Measurements from ENCODE around the gene OTULIN. TPM values are rescaled to one million over a fixed set of nuclear protein-coding genes. Genes with fewer than 3 reads are reported as not detected.

Gene OTULIN
- total RNA-seq, 1 donor from 2014 or later: 10.4 TPM

- H3K27me3 ChIP-seq (ENCODE audit: control insufficient read depth in 3 of 3, insufficient read depth in 3 of 3, low read length in 3 of 3): no peaks in the 10 kb centered on the region
- H3K9ac ChIP-seq (ENCODE audit: low read depth in 1 of 3, low read length in 3 of 3): no peak overlapping the region
- no peaks in the 10 kb centered on the region for H3K4me1 ChIP-seq (ENCODE audit: control insufficient read depth in 3 of 3, insufficient read depth in 3 of 3, low read length in 3 of 3)
- no peak overlapping the region for H3K4me3 ChIP-seq (ENCODE audit: low read length in 3 of 3)
- no peak overlapping the region for H3K27ac ChIP-seq (ENCODE audit: low read depth, low read length)
- no peaks in the 10 kb centered on the region for H3K36me3 ChIP-seq (ENCODE audit: control insufficient read depth in 3 of 3, insufficient read depth in 3 of 3, low read length in 3 of 3)
- no peaks in the 10 kb centered on the region for H3K9me3 ChIP-seq (ENCODE audit: control insufficient read depth in 3 of 3, low read length in 3 of 3)
Measured at GRCh38 chr5:14655146-14655741, 9.3 kb upstream of the OTULIN start.

DNA sequence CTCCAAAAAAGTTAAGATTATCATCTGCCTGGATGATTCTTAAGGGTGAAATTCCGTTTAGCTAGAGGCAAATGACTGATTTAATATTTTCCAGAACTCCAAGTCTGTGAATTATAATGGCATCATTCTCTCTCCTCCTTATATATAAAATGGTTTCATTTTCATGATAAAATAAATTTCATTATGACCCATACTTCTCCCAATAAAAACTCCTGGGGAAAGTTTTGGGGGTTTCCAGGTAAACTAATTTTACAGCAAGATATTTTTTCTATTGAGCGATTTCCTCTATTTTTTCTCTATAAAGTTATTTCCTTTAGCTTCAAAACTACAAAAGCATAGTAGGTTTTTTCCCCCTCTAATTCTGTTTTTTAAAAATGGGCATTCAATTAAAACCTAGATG is 7.6 kb upstream of the OTULIN start:
- Histone ChIP-seq H3K36me3 (ENCODE audit: control insufficient read depth in 3 of 3, insufficient read depth in 3 of 3, low read length in 3 of 3) (no peaks in the 10 kb centered on the region), H3K9me3 (ENCODE audit: control insufficient read depth in 3 of 3, low read length in 3 of 3) (no peaks in the 10 kb centered on the region), H3K9ac (ENCODE audit: low read depth in 1 of 3, low read length in 3 of 3) (no peak overlapping the region), H3K4me3 (ENCODE audit: low read length in 3 of 3) (no peak overlapping the region), H3K4me1 (ENCODE audit: control insufficient read depth in 3 of 3, insufficient read depth in 3 of 3, low read length in 3 of 3) (no peaks in the 10 kb centered on the region), H3K27me3 (ENCODE audit: control insufficient read depth in 3 of 3, insufficient read depth in 3 of 3, low read length in 3 of 3) (no peaks in the 10 kb centered on the region), H3K27ac (ENCODE audit: low read depth, low read length) (no peak overlapping the region)

- H3K4me3 ChIP-seq (ENCODE audit: low read length in 3 of 3): no peak overlapping the region
- H3K27ac ChIP-seq (ENCODE audit: low read depth, low read length): no peak overlapping the region
- peaks cover 6 to 11% (median 9%) of the 10 kb centered on the region in 3 donors for H3K4me1 ChIP-seq (ENCODE audit: control insufficient read depth in 3 of 3, insufficient read depth in 3 of 3, low read length in 3 of 3)
- no peaks in the 10 kb centered on the region for H3K36me3 ChIP-seq (ENCODE audit: control insufficient read depth in 3 of 3, insufficient read depth in 3 of 3, low read length in 3 of 3)
- H3K9me3 ChIP-seq (ENCODE audit: control insufficient read depth in 3 of 3, low read length in 3 of 3): no peaks in the 10 kb centered on the region
- H3K9ac ChIP-seq (ENCODE audit: low read depth in 1 of 3, low read length in 3 of 3): no peak overlapping the region
- H3K27me3 ChIP-seq (ENCODE audit: control insufficient read depth in 3 of 3, insufficient read depth in 3 of 3, low read length in 3 of 3): no peaks in the 10 kb centered on the region
Measured at GRCh38 chr5:14659821-14660607, 4.5 kb upstream of the OTULIN start.

DNA sequence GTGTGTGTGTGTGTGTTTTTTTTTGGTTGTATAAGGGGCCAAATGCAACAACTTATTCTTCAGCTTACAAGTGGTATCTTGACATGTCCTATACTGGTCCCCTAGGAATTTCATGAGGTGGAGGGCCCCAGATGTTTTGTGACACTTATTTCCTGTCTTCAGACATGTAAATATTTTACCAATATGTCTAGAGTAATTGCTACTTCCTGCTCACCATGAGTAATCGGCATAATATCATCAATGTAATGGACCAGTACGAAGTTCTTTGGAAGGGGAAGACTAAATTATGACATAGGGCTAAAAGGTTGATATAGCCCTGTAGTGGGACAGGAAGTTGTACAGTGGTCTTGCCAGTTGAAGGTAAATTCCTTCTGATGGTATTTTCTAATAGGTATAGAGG is 3.7 kb upstream of the OTULIN start:
- Histone ChIP-seq H3K9me3 (ENCODE audit: control insufficient read depth in 3 of 3, low read length in 3 of 3) (no peaks in the 10 kb centered on the region), H3K9ac (ENCODE audit: low read depth in 1 of 3, low read length in 3 of 3) (no peak overlapping the region), H3K4me1 (ENCODE audit: control insufficient read depth in 3 of 3, insufficient read depth in 3 of 3, low read length in 3 of 3) (peaks cover 13 to 17% (median 16%) of the 10 kb centered on the region in 3 donors), H3K36me3 (ENCODE audit: control insufficient read depth in 3 of 3, insufficient read depth in 3 of 3, low read length in 3 of 3) (no peaks in the 10 kb centered on the region), H3K4me3 (ENCODE audit: low read length in 3 of 3) (no peak overlapping the region), H3K27ac (ENCODE audit: low read depth, low read length) (no peak overlapping the region), H3K27me3 (ENCODE audit: control insufficient read depth in 3 of 3, insufficient read depth in 3 of 3, low read length in 3 of 3) (no peaks in the 10 kb centered on the region)

DNA sequence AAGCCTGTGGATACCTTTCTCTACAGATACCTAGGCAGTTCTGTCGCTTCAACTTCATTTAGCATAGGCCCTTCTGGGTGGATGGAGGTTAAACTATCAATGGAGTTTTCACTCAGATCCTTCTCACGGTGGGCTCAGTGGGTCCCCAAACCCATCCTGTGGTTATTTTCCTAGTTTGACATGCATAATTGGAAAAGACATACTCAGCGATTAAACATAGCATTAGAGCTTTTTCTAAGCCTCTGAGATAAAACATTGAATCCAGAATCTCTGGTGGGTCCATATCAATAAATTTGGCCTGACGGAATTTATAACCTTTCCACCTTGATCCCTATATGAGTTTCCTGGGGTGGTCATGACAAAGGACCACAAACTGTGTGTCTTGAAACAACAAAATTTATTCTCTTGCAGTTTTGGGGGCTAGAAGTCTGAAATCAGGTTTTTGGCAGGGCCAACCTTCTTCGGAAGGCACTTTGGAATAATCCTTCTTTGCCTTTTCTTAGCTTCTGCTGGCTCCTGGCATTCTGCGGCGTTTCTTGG is 1.7 kb upstream of the OTULIN start:
- H3K4me1 ChIP-seq (ENCODE audit: control insufficient read depth in 3 of 3, insufficient read depth in 3 of 3, low read length in 3 of 3): peaks cover 20 to 28% (median 28%) of the 10 kb centered on the region in 3 donors
- no peak overlapping the region for H3K9ac ChIP-seq (ENCODE audit: low read depth in 1 of 3, low read length in 3 of 3)
- no peaks in the 10 kb centered on the region for H3K27me3 ChIP-seq (ENCODE audit: control insufficient read depth in 3 of 3, insufficient read depth in 3 of 3, low read length in 3 of 3)
- no peak overlapping the region for H3K4me3 ChIP-seq (ENCODE audit: low read length in 3 of 3)
- H3K36me3 ChIP-seq (ENCODE audit: control insufficient read depth in 3 of 3, insufficient read depth in 3 of 3, low read length in 3 of 3): no peaks in the 10 kb centered on the region
- H3K27ac ChIP-seq (ENCODE audit: low read depth, low read length): no peak overlapping the region
- no peaks in the 10 kb centered on the region for H3K9me3 ChIP-seq (ENCODE audit: control insufficient read depth in 3 of 3, low read length in 3 of 3)

DNA sequence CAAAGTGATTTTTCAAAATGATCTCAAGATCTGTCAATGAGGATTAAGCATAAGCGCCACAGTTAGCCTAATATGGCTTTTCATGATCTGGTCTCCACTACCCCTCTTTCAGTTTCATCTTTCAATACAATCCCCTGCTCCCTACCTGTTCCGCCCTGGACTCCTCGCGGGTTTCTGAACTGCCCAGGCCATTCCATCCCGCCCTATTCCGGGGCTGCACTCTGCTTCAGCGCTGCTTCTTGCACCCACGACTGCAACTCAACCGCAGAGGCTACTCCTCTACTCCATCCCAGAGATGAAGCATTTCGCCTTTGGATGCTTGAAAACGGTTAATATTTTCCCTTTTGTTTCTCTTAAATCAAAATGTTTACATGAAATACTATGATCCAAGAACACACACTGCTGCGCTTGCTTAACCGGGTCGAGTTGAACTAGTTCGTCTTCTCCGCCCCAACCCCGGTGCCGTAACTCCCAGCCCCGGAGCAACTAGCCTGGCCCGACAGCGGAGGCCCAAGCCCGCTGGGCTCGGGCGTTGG is 716 bp upstream of the OTULIN start:
- peak overlapping the region; percentile 88 to 94 (median 89) for H3K4me3 ChIP-seq (ENCODE audit: low read length in 3 of 3)
- peak overlapping the region; percentile 86 for H3K27ac ChIP-seq (ENCODE audit: low read depth, low read length)
- H3K27me3 ChIP-seq (ENCODE audit: control insufficient read depth in 3 of 3, insufficient read depth in 3 of 3, low read length in 3 of 3): no peaks in the 10 kb centered on the region
- peaks cover 20 to 35% (median 29%) of the 10 kb centered on the region in 3 donors for H3K4me1 ChIP-seq (ENCODE audit: control insufficient read depth in 3 of 3, insufficient read depth in 3 of 3, low read length in 3 of 3)
- no peaks in the 10 kb centered on the region for H3K9me3 ChIP-seq (ENCODE audit: control insufficient read depth in 3 of 3, low read length in 3 of 3)
- H3K9ac ChIP-seq (ENCODE audit: low read depth in 1 of 3, low read length in 3 of 3): peak overlapping the region; percentile 77 to 89 (median 89)
- peaks cover 0 to 3% (median 2%) of the 10 kb centered on the region in 3 donors for H3K36me3 ChIP-seq (ENCODE audit: control insufficient read depth in 3 of 3, insufficient read depth in 3 of 3, low read length in 3 of 3)

DNA sequence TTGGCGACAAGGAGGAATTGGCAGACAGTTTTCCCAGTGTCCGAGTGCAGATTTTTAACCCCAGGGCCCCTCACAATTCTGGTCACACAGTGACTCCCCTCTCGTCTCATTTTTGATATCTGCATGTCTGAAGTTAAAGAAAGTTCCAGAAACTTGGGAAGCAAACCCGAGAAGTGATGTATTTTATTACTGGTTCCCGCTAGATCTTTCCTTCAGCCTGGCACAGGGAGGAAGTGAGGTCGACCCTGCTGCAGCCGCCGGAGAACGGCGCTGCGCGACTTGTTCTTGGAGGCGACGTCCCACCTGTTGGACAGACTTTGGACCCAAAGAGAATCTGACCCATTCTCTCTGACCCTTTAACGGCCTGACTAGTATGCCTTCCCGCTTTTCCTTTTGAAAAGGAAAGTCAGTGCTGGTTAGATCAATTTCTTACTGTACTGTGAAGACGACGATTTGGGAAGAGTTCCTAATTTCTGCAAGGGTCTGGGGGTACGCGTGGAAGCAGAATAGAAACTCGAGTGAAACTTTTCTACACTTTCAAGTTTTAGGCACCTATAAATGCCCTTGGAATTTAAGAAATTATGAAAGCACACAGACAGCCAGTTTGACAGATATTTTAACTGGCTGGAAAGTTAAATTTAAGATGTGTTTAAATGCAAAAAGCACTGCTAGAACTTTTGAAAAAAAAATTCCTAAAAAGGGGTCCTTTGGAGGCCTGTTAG is 744 bp downstream of the OTULIN start:
- Histone ChIP-seq H3K9me3 (ENCODE audit: control insufficient read depth in 3 of 3, low read length in 3 of 3) (no peaks in the 10 kb centered on the region), H3K27ac (ENCODE audit: low read depth, low read length) (peak overlapping the region; percentile 86), H3K27me3 (ENCODE audit: control insufficient read depth in 3 of 3, insufficient read depth in 3 of 3, low read length in 3 of 3) (no peaks in the 10 kb centered on the region), H3K9ac (ENCODE audit: low read depth in 1 of 3, low read length in 3 of 3) (peak overlapping the region; percentile 77 to 89 (median 89)), H3K36me3 (ENCODE audit: control insufficient read depth in 3 of 3, insufficient read depth in 3 of 3, low read length in 3 of 3) (peaks cover 0 to 3% (median 2%) of the 10 kb centered on the region in 3 donors), H3K4me1 (ENCODE audit: control insufficient read depth in 3 of 3, insufficient read depth in 3 of 3, low read length in 3 of 3) (peaks cover 20 to 35% (median 29%) of the 10 kb centered on the region in 3 donors), H3K4me3 (ENCODE audit: low read length in 3 of 3) (peak overlapping the region; percentile 86 to 94 (median 89))

GRCh38 chr5:14665949-14666348 is 1.4 kb downstream of the OTULIN start:
- peaks cover 0 to 3% (median 2%) of the 10 kb centered on the region in 3 donors for H3K36me3 ChIP-seq (ENCODE audit: control insufficient read depth in 3 of 3, insufficient read depth in 3 of 3, low read length in 3 of 3)
- H3K4me3 ChIP-seq (ENCODE audit: low read length in 3 of 3): peak overlapping the region; percentile 86 to 94 (median 89)
- H3K4me1 ChIP-seq (ENCODE audit: control insufficient read depth in 3 of 3, insufficient read depth in 3 of 3, low read length in 3 of 3): peaks cover 20 to 35% (median 31%) of the 10 kb centered on the region in 3 donors
- H3K27ac ChIP-seq (ENCODE audit: low read depth, low read length): no peak overlapping the region
- no peaks in the 10 kb centered on the region for H3K9me3 ChIP-seq (ENCODE audit: control insufficient read depth in 3 of 3, low read length in 3 of 3)
- no peaks in the 10 kb centered on the region for H3K27me3 ChIP-seq (ENCODE audit: control insufficient read depth in 3 of 3, insufficient read depth in 3 of 3, low read length in 3 of 3)
- H3K9ac ChIP-seq (ENCODE audit: low read depth in 1 of 3, low read length in 3 of 3): peak overlapping the region; percentile 46 to 89 (median 89)

DNA sequence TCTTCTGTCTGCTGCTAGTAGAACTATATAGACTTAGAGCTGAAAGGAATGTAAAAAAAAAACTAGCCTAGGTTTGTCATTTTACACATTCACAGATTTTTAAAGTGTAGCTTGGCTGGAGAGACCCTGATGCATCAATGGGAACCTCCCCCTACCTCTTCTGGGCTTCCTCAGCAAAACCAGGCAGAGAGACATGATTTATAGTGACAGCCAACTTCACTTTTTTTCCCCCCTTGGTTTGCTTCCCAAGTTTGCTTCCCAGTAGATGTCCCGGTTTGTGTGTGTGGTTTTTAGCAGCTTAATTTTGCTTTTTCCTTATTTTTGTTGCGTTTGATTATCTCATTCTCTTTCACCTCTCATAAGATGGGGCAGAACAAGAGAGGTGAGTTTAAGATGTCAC is 1.8 kb downstream of the OTULIN start:
- peaks cover 0 to 3% (median 2%) of the 10 kb centered on the region in 3 donors for H3K36me3 ChIP-seq (ENCODE audit: control insufficient read depth in 3 of 3, insufficient read depth in 3 of 3, low read length in 3 of 3)
- H3K9me3 ChIP-seq (ENCODE audit: control insufficient read depth in 3 of 3, low read length in 3 of 3): no peaks in the 10 kb centered on the region
- peak overlapping the region in 1 of 3 donors; percentile 89 for H3K9ac ChIP-seq (ENCODE audit: low read depth in 1 of 3, low read length in 3 of 3)
- H3K27me3 ChIP-seq (ENCODE audit: control insufficient read depth in 3 of 3, insufficient read depth in 3 of 3, low read length in 3 of 3): no peaks in the 10 kb centered on the region
- no peak overlapping the region for H3K4me3 ChIP-seq (ENCODE audit: low read length in 3 of 3)
- peaks cover 20 to 35% (median 31%) of the 10 kb centered on the region in 3 donors for H3K4me1 ChIP-seq (ENCODE audit: control insufficient read depth in 3 of 3, insufficient read depth in 3 of 3, low read length in 3 of 3)
- no peak overlapping the region for H3K27ac ChIP-seq (ENCODE audit: low read depth, low read length)

Measured in skeletal muscle tissue (tissue), 4 donors.